Measurements from ENCODE around the gene VPS26A.
"Not testable (repeated sequence)": the region's sequence is repeated elsewhere in the genome, so short reads cannot be mapped to it uniquely, and the experiment has no call there.

Gene VPS26A

DNA sequence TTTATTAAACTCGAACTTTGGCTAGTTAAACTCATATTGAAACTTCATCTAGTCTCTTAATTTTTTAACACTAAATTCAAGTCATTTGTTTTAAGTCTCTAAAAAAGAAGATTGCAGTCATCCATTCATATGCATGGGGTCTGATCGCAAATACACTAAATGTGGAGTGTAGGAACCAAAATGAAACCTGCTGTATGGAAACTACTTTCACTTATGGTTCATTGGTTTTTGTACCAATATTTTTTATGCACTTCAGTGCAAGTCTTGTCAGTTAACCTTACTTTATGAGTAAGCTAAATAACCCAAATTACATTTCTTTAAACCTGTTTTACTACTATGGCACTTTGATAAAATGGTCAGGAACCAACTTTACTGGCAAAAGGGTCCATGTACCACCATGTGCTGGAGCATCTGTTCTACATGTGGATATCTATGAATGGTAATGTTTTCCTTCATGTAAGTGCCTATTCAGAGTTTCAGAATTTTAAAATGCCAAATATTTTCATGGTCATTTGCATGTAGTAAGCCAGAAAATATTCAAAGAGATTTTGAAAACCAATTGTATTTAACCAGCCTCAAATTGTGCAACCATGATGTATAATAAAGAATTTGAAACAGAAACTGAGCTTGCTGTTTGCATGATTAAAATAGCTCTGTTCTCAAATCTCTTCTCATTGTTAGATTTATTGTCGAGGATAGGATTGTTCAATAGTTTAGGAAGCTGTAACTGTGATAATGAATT lies 48.4 kb downstream of the VPS26A start:
- Histone ChIP-seq H3K27me3 (ENCODE audit: control insufficient read depth in 2 of 2, insufficient read depth in 2 of 2, low read length in 2 of 2) (no peaks in the 10 kb centered on the region), H3K9me3 (ENCODE audit: control insufficient read depth in 2 of 2, low read length in 2 of 2) (no peaks in the 10 kb centered on the region), H3K4me1 (ENCODE audit: control insufficient read depth in 2 of 2, insufficient read depth in 2 of 2, low read length in 2 of 2) (no peaks in the 10 kb centered on the region), H3K27ac (ENCODE audit: low read depth in 2 of 2, low read length in 2 of 2) (no peak overlapping the region), H3K9ac (ENCODE audit: low read depth in 1 of 2, low read length in 2 of 2) (no peak overlapping the region), H3K36me3 (ENCODE audit: control insufficient read depth in 2 of 2, insufficient read depth in 2 of 2, low read length in 2 of 2) (peaks cover 20 to 35% of the 10 kb centered on the region in 2 donors), H3K4me3 (ENCODE audit: low read length in 2 of 2) (no peak overlapping the region)

DNA sequence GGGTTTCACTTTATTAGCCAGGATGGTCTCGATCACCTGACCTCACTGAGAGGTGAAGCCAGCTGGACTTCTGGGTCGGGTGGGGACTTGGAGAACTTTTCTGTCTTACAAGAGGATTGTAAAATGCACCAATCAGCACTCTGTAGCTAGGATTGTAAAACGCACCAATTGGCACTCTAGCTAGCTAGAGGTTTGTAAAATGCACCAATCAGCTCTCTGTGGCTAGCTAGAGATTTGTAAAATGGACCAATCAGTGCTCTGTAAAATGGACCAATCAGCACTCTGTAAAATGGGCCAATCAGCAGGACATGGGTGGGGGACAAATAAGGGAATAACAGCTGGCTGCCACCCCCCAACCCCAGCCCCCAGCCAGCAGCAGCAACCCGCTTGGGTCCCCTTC lies 51.3 kb downstream of the VPS26A start:
- not testable (repeated sequence) for H3K9me3 ChIP-seq (ENCODE audit: control insufficient read depth in 2 of 2, low read length in 2 of 2); H3K4me1 ChIP-seq (ENCODE audit: control insufficient read depth in 2 of 2, insufficient read depth in 2 of 2, low read length in 2 of 2); H3K27me3 ChIP-seq (ENCODE audit: control insufficient read depth in 2 of 2, insufficient read depth in 2 of 2, low read length in 2 of 2); H3K4me3 ChIP-seq (ENCODE audit: low read length in 2 of 2); H3K27ac ChIP-seq (ENCODE audit: low read depth in 2 of 2, low read length in 2 of 2); H3K9ac ChIP-seq (ENCODE audit: low read depth in 1 of 2, low read length in 2 of 2)
- H3K36me3 ChIP-seq (ENCODE audit: control insufficient read depth in 2 of 2, insufficient read depth in 2 of 2, low read length in 2 of 2): peaks cover 12 to 17% of the 10 kb centered on the region in 2 donors

DNA sequence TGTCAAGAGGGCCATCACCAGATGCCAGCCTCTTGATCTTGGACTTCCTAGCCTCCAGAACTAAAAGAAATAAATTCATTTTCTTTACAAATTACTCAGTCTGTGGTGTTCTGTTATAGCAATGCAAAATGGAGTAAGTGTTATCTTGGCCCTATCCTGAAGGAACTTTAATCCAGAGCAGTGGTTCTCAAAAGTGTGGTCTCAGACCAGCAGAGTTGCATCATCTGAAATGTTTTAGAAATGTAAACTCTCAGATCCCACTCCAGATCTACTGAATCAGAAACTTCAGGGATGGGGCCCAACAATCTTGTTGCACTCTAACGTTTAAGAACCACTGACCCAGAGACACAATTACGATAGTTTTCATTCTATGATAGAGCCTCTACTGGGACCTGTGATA lies 52.8 kb downstream of the VPS26A start:
- no peaks in the 10 kb centered on the region for H3K27me3 ChIP-seq (ENCODE audit: control insufficient read depth in 2 of 2, insufficient read depth in 2 of 2, low read length in 2 of 2)
- no peak overlapping the region for H3K4me3 ChIP-seq (ENCODE audit: low read length in 2 of 2)
- peaks cover 17 to 18% of the 10 kb centered on the region in 2 donors for H3K4me1 ChIP-seq (ENCODE audit: control insufficient read depth in 2 of 2, insufficient read depth in 2 of 2, low read length in 2 of 2)
- H3K27ac ChIP-seq (ENCODE audit: low read depth in 2 of 2, low read length in 2 of 2): no peak overlapping the region
- H3K36me3 ChIP-seq (ENCODE audit: control insufficient read depth in 2 of 2, insufficient read depth in 2 of 2, low read length in 2 of 2): peaks cover 0 to 3% of the 10 kb centered on the region in 2 donors
- no peak overlapping the region for H3K9ac ChIP-seq (ENCODE audit: low read depth in 1 of 2, low read length in 2 of 2)
- H3K9me3 ChIP-seq (ENCODE audit: control insufficient read depth in 2 of 2, low read length in 2 of 2): no peaks in the 10 kb centered on the region

DNA sequence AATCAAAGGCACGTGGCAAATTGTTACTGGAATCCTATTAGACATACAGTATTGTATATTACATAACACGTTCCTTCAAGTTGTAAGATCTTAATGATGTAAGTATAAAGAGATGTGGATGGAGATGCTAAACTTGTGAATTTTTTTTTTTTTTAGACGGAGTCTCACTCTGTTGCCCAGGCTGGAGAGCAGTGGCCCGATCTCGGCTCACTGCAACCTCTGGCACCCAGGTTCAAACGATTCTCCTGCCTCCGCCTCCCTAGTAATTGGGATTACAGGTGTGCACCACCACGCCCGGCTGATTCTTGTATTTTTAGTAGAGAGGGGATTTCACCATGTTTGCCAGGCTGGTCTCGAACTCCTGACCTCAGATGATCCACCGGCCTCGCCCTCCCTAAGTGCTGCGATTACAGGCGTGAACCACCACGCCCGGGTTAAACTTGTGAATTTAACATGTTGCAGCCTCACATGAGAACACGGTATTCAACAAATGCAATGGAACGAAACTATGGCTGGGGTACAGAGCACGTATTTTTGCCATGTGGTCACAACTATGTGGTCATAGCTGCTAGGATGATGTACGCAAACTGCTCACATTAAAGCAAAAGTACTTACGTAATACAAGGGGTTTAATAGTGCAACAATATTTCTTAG lies 55.2 kb downstream of the VPS26A start:
- H3K4me1 ChIP-seq (ENCODE audit: control insufficient read depth in 2 of 2, insufficient read depth in 2 of 2, low read length in 2 of 2): peaks cover 17 to 18% of the 10 kb centered on the region in 2 donors
- peak overlapping the region; percentile 97 to 99 for H3K9ac ChIP-seq (ENCODE audit: low read depth in 1 of 2, low read length in 2 of 2)
- H3K9me3 ChIP-seq (ENCODE audit: control insufficient read depth in 2 of 2, low read length in 2 of 2): no peaks in the 10 kb centered on the region

DNA sequence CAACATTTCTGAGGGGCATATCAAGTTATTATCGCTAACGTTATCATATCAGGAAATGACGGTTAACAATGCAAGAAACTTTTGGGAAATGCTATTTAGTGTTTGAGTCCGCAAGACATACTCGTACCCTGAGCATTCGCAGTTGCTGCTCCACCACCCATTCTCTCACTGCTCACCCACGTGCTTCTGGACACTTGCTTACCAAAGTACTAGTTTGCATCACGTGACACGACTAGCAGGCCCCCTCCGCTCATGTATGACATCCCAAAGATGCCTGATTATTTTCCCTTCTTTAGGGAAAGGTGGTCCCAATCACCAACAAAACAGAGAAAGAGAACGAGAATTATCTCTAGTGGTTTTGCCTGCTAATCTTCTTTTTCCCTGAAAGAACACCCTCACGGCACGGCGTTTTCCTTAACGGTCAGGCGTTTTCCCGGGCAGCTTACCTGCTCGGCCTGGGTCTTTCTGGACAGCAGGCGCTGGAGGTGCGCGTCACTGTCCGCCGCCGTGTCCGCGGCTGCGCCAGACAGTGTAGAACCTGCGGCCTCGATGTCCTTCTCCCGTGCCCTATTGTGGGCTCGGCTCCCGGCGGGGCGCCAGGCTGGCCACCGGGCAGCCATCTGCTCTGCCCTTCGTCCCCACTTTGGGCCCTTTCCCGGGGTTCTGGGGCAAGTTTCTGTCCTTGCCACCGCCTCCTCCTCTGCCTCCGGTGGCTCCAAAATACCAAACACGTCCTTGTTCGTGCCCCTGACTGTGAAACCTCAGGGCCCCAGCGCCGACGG lies 56.0 kb downstream of the VPS26A start, which contains the start of gene SUPV3L1:
Gene SUPV3L1 (plus strand): TSS at position 492 of the 782 bp plus-strand sequence. CDS start 58 bp downstream, at position 550.
- H3K9ac ChIP-seq (ENCODE audit: low read depth in 1 of 2, low read length in 2 of 2): peak within 1 kb of the TSS; percentile 97 to 99
- H3K27ac ChIP-seq (ENCODE audit: low read depth in 2 of 2, low read length in 2 of 2): peak within 1 kb of the TSS; percentile 94 to 95
- H3K9me3 ChIP-seq (ENCODE audit: control insufficient read depth in 2 of 2, low read length in 2 of 2): no peaks in the 10 kb centered on the region
- H3K4me1 ChIP-seq (ENCODE audit: control insufficient read depth in 2 of 2, insufficient read depth in 2 of 2, low read length in 2 of 2): peaks cover 17 to 18% of the 10 kb centered on the region in 2 donors
- peak within 1 kb of the TSS; percentile 91 to 95 for H3K4me3 ChIP-seq (ENCODE audit: low read length in 2 of 2)
- peaks cover 7 to 13% of the 10 kb centered on the region in 2 donors for H3K36me3 ChIP-seq (ENCODE audit: control insufficient read depth in 2 of 2, insufficient read depth in 2 of 2, low read length in 2 of 2)
- no peaks in the 10 kb centered on the region for H3K27me3 ChIP-seq (ENCODE audit: control insufficient read depth in 2 of 2, insufficient read depth in 2 of 2, low read length in 2 of 2)

More for the DNA sequence above, 55.2 kb downstream of the VPS26A start:
- peaks cover 5 to 8% of the 10 kb centered on the region in 2 donors for H3K36me3 ChIP-seq (ENCODE audit: control insufficient read depth in 2 of 2, insufficient read depth in 2 of 2, low read length in 2 of 2)
- H3K27ac ChIP-seq (ENCODE audit: low read depth in 2 of 2, low read length in 2 of 2): peak overlapping the region; percentile 94 to 95
- no peaks in the 10 kb centered on the region for H3K27me3 ChIP-seq (ENCODE audit: control insufficient read depth in 2 of 2, insufficient read depth in 2 of 2, low read length in 2 of 2)
- peak overlapping the region; percentile 91 to 95 for H3K4me3 ChIP-seq (ENCODE audit: low read length in 2 of 2)

DNA sequence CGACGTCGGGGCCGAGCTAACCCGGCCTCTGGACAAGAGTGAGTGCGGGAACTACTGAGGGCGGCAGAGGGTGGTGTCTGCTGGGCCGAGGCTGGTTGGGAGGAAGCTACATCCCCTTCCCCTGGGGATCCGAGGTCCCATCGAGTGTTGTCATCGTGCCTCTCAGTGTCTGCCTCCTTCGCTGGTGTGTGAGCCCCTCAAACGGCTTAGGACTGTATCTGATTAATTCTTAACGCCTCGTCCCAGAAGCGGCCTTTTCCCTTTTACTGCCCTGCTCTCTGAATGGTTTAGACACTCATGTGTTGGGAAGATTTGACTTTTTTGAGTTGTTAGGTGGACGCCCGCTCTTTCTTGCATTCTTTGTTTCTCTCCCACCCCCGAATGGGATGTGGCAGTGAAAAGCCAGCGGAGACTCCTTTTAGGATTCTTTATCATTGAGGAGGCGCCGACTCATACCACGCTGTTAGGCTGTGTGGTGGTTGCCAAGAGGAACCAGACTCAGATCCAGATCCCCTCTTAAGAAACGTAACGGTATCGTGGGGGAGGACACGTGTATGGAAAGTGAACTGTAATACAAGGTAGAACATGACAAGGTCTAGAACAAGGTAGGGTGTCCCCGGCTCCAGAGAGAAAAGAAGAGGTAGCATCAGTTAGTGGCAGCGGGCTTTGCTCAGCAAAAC lies 56.7 kb downstream of the VPS26A start:
- Histone ChIP-seq H3K9ac (ENCODE audit: low read depth in 1 of 2, low read length in 2 of 2) (peak overlapping the region; percentile 97 to 99), H3K9me3 (ENCODE audit: control insufficient read depth in 2 of 2, low read length in 2 of 2) (no peaks in the 10 kb centered on the region), H3K27me3 (ENCODE audit: control insufficient read depth in 2 of 2, insufficient read depth in 2 of 2, low read length in 2 of 2) (no peaks in the 10 kb centered on the region), H3K4me1 (ENCODE audit: control insufficient read depth in 2 of 2, insufficient read depth in 2 of 2, low read length in 2 of 2) (peaks cover 17 to 18% of the 10 kb centered on the region in 2 donors), H3K36me3 (ENCODE audit: control insufficient read depth in 2 of 2, insufficient read depth in 2 of 2, low read length in 2 of 2) (peaks cover 7 to 17% of the 10 kb centered on the region in 2 donors), H3K27ac (ENCODE audit: low read depth in 2 of 2, low read length in 2 of 2) (peak overlapping the region; percentile 94 to 95), H3K4me3 (ENCODE audit: low read length in 2 of 2) (peak overlapping the region; percentile 91 to 95)

DNA sequence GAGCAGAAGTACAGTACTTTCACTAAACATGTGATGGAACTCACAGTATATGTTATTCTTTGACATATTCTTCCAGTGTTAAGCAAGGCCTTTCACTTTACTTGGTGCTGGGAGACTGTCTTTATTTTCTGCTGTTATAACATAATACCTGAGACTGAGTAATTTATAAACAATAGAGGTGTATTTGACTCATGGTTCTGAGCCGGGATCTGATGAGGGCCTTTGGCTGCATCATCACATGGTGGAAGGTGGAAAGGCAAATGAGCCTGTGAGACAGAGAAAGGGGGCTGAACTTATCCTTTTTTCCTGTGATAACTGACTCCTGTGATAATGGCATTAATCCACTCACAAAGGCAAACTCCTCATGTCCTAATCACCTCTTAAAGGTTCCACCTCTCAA lies 57.5 kb downstream of the VPS26A start:
- no peaks in the 10 kb centered on the region for H3K27me3 ChIP-seq (ENCODE audit: control insufficient read depth in 2 of 2, insufficient read depth in 2 of 2, low read length in 2 of 2)
- H3K4me1 ChIP-seq (ENCODE audit: control insufficient read depth in 2 of 2, insufficient read depth in 2 of 2, low read length in 2 of 2): peaks cover 17 to 18% of the 10 kb centered on the region in 2 donors
- peak overlapping the region; percentile 91 to 95 for H3K4me3 ChIP-seq (ENCODE audit: low read length in 2 of 2)
- no peaks in the 10 kb centered on the region for H3K9me3 ChIP-seq (ENCODE audit: control insufficient read depth in 2 of 2, low read length in 2 of 2)
- peaks cover 13 to 23% of the 10 kb centered on the region in 2 donors for H3K36me3 ChIP-seq (ENCODE audit: control insufficient read depth in 2 of 2, insufficient read depth in 2 of 2, low read length in 2 of 2)
- H3K27ac ChIP-seq (ENCODE audit: low read depth in 2 of 2, low read length in 2 of 2): no peak overlapping the region
- no peak overlapping the region for H3K9ac ChIP-seq (ENCODE audit: low read depth in 1 of 2, low read length in 2 of 2)

DNA sequence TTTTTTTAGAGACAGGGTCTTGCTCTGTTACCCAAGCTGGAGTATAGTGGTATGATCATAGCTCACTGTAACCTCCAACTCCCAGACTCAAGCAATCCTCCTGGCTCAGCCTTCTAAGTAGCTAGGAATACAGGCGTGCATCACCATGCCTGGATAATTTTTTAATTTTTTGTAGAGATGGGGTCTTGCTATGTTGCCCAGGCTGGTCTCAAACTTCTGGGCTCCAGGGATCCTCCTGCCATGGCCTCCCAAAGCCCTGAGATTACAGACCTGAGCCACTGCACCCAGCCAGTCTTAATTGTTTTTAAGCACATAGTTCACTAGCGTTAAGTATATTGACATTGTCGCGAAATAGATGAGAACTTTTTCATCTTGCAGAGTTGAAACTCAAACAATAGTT lies 58.0 kb downstream of the VPS26A start:
- H3K27me3 ChIP-seq (ENCODE audit: control insufficient read depth in 2 of 2, insufficient read depth in 2 of 2, low read length in 2 of 2): no peaks in the 10 kb centered on the region
- no peak overlapping the region for H3K27ac ChIP-seq (ENCODE audit: low read depth in 2 of 2, low read length in 2 of 2)
- H3K4me1 ChIP-seq (ENCODE audit: control insufficient read depth in 2 of 2, insufficient read depth in 2 of 2, low read length in 2 of 2): peaks cover 17 to 18% of the 10 kb centered on the region in 2 donors

DNA sequence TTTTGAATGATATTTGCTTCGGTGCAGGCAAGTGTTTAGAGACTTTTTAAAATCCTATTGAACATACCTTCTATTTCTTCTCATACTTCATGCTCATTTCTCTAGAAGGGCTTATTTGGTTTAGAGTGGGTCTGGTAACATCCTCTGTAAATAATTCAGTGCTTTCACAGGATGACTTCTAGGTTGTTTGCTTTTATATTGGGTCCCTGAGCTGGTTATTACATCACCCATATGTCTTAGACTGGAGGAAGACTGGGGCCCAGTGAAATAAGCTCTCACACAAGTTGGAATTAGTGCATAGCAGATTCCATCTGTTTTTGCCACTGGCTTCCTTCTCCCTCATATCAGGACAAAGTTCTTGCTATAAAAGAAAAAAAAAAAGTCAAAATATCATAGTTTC lies 62.5 kb downstream of the VPS26A start:
- Histone ChIP-seq H3K4me1 (ENCODE audit: control insufficient read depth in 2 of 2, insufficient read depth in 2 of 2, low read length in 2 of 2) (peaks cover 1 to 2% of the 10 kb centered on the region in 2 donors), H3K27me3 (ENCODE audit: control insufficient read depth in 2 of 2, insufficient read depth in 2 of 2, low read length in 2 of 2) (no peaks in the 10 kb centered on the region), H3K36me3 (ENCODE audit: control insufficient read depth in 2 of 2, insufficient read depth in 2 of 2, low read length in 2 of 2) (peaks cover 45 to 57% of the 10 kb centered on the region in 2 donors), H3K9me3 (ENCODE audit: control insufficient read depth in 2 of 2, low read length in 2 of 2) (no peaks in the 10 kb centered on the region), H3K9ac (ENCODE audit: low read depth in 1 of 2, low read length in 2 of 2) (no peak overlapping the region), H3K4me3 (ENCODE audit: low read length in 2 of 2) (no peak overlapping the region), H3K27ac (ENCODE audit: low read depth in 2 of 2, low read length in 2 of 2) (no peak overlapping the region)

More for the DNA sequence above, 58.0 kb downstream of the VPS26A start:
- Histone ChIP-seq H3K9me3 (ENCODE audit: control insufficient read depth in 2 of 2, low read length in 2 of 2) (no peaks in the 10 kb centered on the region), H3K9ac (ENCODE audit: low read depth in 1 of 2, low read length in 2 of 2) (no peak overlapping the region), H3K36me3 (ENCODE audit: control insufficient read depth in 2 of 2, insufficient read depth in 2 of 2, low read length in 2 of 2) (peaks cover 19 to 29% of the 10 kb centered on the region in 2 donors), H3K4me3 (ENCODE audit: low read length in 2 of 2) (no peak overlapping the region)

Measured in mucosa of rectum (tissue), 2 donors.